ENCODE data around the gene CTNNA3. TPM values are rescaled to one million over a fixed set of nuclear protein-coding genes. Genes with fewer than 3 reads are reported as not detected.

Gene CTNNA3
- total RNA-seq, 4 donors from 2014 or later: 0.68 to 75.2 (median 1.4) TPM

DNA sequence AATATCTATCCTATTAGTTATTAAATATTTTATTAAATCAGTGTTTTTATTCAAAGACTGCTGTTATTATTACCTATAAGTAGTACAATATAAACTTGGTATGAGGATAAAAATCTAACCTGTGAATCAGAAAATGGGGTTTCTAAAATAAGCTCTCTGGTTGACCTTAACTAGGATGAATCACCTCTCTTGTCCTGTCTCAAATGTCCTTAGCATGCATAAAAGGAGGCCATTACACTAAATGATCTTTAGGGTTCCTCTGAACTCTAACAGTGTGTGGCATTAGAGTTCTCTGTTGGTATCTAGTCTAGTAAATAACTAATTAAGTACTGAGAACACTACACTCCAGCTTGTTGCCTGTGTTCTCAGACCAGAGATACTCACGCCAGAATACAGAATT lies 913.2 kb downstream of the CTNNA3 start:
- no peaks in the 10 kb centered on the region for H3K36me3 ChIP-seq
- H3K4me3 ChIP-seq: no peak overlapping the region
- 63 to 80% methylated on average over 1 of the region's 1 CpG for WGBS, 2 donors (ENCODE audit: low coverage in 1 of 2)
- no peak for DNase-seq
- H3K27ac ChIP-seq: no peak overlapping the region
- no peaks in the 10 kb centered on the region for H3K9me3 ChIP-seq
- no peaks in the 10 kb centered on the region for H3K27me3 ChIP-seq
- H3K4me1 ChIP-seq: no peaks in the 10 kb centered on the region
- in situ Hi-C loops (cut with MboI; ENCODE audit: low pct_ligation_motif_present in 1 of 4, low pct_unique_long_range_greater_than_20kb in 1 of 4, low sequenced_read_pairs in 3 of 4): no loop called here
- intact Hi-C loops (cut with DNase I; ENCODE audit: low total_unique reads): no loop called here
- TF ChIP-seq POLR2A (IDR thresholded peaks at IDR 0.05): no peak

DNA sequence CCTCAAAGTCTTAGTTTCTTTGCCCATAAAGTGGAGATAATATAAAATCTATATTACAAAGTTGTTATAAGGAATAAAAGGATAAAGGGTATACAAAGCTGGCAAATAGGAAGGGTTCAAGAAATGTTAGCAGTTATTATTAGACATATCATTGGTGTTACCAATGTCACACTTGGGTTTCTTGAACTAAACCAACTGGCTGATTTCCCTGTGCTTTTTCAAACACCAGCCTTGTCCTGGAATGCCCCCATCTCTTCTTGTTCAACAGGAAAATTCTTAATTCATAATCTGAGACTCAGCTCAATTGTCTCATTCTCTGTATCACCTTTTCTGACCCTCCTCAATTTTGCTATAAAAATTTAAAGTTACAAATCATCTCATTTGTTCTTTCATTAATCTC lies 913.9 kb downstream of the CTNNA3 start:
- no peak for TF ChIP-seq POLR2AphosphoS5 (IDR thresholded peaks at IDR 0.05)
- TF ChIP-seq, protein P1, sequence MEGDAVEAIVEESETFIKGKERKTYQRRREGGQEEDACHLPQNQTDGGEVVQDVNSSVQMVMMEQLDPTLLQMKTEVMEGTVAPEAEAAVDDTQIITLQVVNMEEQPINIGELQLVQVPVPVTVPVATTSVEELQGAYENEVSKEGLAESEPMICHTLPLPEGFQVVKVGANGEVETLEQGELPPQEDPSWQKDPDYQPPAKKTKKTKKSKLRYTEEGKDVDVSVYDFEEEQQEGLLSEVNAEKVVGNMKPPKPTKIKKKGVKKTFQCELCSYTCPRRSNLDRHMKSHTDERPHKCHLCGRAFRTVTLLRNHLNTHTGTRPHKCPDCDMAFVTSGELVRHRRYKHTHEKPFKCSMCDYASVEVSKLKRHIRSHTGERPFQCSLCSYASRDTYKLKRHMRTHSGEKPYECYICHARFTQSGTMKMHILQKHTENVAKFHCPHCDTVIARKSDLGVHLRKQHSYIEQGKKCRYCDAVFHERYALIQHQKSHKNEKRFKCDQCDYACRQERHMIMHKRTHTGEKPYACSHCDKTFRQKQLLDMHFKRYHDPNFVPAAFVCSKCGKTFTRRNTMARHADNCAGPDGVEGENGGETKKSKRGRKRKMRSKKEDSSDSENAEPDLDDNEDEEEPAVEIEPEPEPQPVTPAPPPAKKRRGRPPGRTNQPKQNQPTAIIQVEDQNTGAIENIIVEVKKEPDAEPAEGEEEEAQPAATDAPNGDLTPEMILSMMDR (IDR thresholded peaks at IDR 0.05): no peak
- no peak for TF ChIP-seq POLR2A (IDR thresholded peaks at IDR 0.05)
- no peak for TF ChIP-seq EP300 (IDR thresholded peaks at IDR 0.05; ENCODE audit: low read depth)
- in situ Hi-C loops (cut with MboI; ENCODE audit: low pct_ligation_motif_present in 1 of 4, low pct_unique_long_range_greater_than_20kb in 1 of 4, low sequenced_read_pairs in 3 of 4) (no loop called here), intact Hi-C loops (cut with DNase I; ENCODE audit: low total_unique reads) (no loop called here)
- Histone ChIP-seq H3K4me3 (no peak overlapping the region), H3K27ac (no peak overlapping the region), H3K9me3 (no peaks in the 10 kb centered on the region), H3K4me1 (no peaks in the 10 kb centered on the region), H3K36me3 (no peaks in the 10 kb centered on the region), H3K27me3 (no peaks in the 10 kb centered on the region)
- no peak for DNase-seq

DNA sequence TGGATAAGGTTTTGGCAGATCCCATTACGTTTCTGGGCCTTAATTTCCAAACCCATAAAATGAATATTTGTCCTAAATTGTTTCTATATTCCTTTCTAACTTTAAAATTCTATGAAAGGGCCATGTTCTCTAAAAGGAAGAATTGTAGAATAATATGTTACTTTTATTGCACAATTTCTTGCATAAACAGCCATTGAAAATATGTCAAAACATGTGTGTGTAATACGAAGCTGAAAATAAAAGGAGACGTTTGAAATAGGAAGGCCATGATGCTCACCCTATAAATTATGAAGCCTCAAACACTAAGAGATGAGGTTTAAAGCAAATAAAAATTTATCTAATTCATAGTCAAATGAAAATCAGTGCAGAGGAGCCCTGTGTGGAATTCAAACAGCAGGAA lies 915.2 kb downstream of the CTNNA3 start:
- Histone ChIP-seq H3K4me1 (no peaks in the 10 kb centered on the region), H3K9me3 (no peaks in the 10 kb centered on the region), H3K36me3 (no peaks in the 10 kb centered on the region), H3K4me3 (no peak overlapping the region), H3K27ac (no peak overlapping the region), H3K27me3 (no peaks in the 10 kb centered on the region)
- DNase-seq: no peak
- in situ Hi-C loops (cut with MboI; ENCODE audit: low pct_ligation_motif_present in 1 of 4, low pct_unique_long_range_greater_than_20kb in 1 of 4, low sequenced_read_pairs in 3 of 4) (no loop called here), intact Hi-C loops (cut with DNase I; ENCODE audit: low total_unique reads) (no loop called here)
- 80 to 86% methylated on average over 3 of the region's 3 CpGs for whole genome bisulfite sequencing, 2 donors (ENCODE audit: low coverage in 1 of 2)
- TF ChIP-seq EP300 (IDR thresholded peaks at IDR 0.05; ENCODE audit: low read depth) (no peak), POLR2A (IDR thresholded peaks at IDR 0.05) (no peak), POLR2AphosphoS5 (IDR thresholded peaks at IDR 0.05) (no peak)
- TF ChIP-seq, protein P1 (IDR thresholded peaks at IDR 0.05): no peak

DNA sequence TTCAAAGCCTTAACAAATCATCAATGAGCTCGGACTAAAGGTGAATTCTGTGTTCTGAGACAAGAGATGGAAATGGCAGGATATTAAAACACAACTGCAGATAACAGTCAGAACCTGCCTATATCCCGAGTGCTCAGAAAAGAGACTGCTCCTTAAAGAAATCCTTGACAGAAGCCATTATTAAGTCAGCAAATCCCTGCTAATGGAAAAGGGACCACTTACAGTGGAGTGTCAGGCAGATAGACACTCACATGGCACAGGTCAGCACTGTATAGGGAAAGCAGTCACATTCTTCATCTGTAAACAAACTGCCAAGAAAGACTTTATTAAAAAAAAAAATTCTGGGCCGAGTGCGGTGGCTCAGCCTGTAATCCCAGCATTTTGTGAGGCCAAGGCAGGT lies 917.6 kb downstream of the CTNNA3 start:
- Histone ChIP-seq H3K36me3 (no peaks in the 10 kb centered on the region), H3K27ac (no peak overlapping the region), H3K4me1 (no peaks in the 10 kb centered on the region), H3K27me3 (no peaks in the 10 kb centered on the region), H3K4me3 (no peak overlapping the region), H3K9me3 (no peaks in the 10 kb centered on the region)
- in situ Hi-C loops (cut with MboI; ENCODE audit: low pct_ligation_motif_present in 1 of 4, low pct_unique_long_range_greater_than_20kb in 1 of 4, low sequenced_read_pairs in 3 of 4) (no loop called here), intact Hi-C loops (cut with DNase I; ENCODE audit: low total_unique reads) (no loop called here)
- WGBS, 2 donors (ENCODE audit: low coverage in 1 of 2): 33 to 67% methylated on average over 1 to 4 of the region's 4 CpGs
- TF ChIP-seq POLR2AphosphoS5 (IDR thresholded peaks at IDR 0.05) (no peak), POLR2A (IDR thresholded peaks at IDR 0.05) (no peak), EP300 (IDR thresholded peaks at IDR 0.05; ENCODE audit: low read depth) (no peak)
- TF ChIP-seq, protein P1 (IDR thresholded peaks at IDR 0.05): no peak
- DNase-seq: no peak

DNA sequence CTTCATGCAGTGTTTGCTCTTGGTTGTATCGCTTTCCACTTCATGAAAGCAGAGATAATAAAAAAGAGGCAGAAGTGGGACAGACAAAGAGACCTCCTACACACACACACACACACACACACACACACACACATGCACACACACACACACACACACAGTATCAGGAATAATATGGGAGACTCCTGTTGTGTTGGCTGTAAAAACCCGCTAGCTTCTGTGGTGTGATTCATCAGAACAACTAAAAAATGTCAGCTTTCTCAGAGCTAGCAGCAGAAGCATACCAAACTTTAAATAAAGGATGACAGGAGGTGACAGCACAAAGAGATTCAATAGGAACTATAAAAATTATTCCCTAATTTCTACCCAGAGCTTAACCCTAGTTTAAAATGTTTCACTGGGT lies 918.3 kb downstream of the CTNNA3 start:
- no peak for DNase-seq
- no peaks in the 10 kb centered on the region for H3K4me1 ChIP-seq
- H3K4me3 ChIP-seq: no peak overlapping the region
- no peaks in the 10 kb centered on the region for H3K9me3 ChIP-seq
- no peaks in the 10 kb centered on the region for H3K27me3 ChIP-seq
- 65 to 88% methylated on average over 1 to 2 of the region's 2 CpGs for WGBS, 2 donors (ENCODE audit: low coverage in 1 of 2)
- in situ Hi-C loops (cut with MboI; ENCODE audit: low pct_ligation_motif_present in 1 of 4, low pct_unique_long_range_greater_than_20kb in 1 of 4, low sequenced_read_pairs in 3 of 4): no loop called here
- no peak for TF ChIP-seq POLR2AphosphoS5 (IDR thresholded peaks at IDR 0.05)
- TF ChIP-seq POLR2A (IDR thresholded peaks at IDR 0.05): no peak
- no peak for TF ChIP-seq EP300 (IDR thresholded peaks at IDR 0.05; ENCODE audit: low read depth)
- no peaks in the 10 kb centered on the region for H3K36me3 ChIP-seq
- no peak overlapping the region for H3K27ac ChIP-seq
- intact Hi-C loops (cut with DNase I; ENCODE audit: low total_unique reads): no loop called here
